ENCODE data around the gene TRAK1.

The TRAK1 gene

DNA sequence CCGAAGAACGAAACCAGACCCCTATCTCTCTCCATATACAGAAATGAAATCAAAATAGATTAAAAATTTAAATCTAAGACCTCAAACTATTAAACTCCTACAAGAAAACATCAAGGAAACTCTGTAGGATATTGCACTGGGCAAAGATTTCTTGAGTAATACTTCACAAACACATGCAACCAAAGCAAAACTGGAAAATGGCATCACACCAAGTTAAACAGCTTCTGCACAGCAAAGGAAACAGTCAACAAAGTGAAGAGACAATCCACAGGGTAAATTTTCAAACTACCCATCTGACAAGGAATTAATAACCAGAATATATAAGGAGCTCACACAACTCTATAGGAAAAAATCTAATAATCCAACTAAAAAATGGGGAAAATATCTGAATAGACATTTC lies 145.5 kb downstream of the TRAK1 start:
- DNase-seq (ENCODE audit: low spot score), result no peak
- in situ Hi-C loops (cut with MboI; ENCODE audit: low pct_unique_long_range_greater_than_20kb, low sequenced_read_pairs, unreplicated experiment), result loop anchor here (10.0 kb wide), 1 partner anchor 298 kb away; no protein-coding TSS in a partner anchor
- TF ChIP-seq, protein P1, sequence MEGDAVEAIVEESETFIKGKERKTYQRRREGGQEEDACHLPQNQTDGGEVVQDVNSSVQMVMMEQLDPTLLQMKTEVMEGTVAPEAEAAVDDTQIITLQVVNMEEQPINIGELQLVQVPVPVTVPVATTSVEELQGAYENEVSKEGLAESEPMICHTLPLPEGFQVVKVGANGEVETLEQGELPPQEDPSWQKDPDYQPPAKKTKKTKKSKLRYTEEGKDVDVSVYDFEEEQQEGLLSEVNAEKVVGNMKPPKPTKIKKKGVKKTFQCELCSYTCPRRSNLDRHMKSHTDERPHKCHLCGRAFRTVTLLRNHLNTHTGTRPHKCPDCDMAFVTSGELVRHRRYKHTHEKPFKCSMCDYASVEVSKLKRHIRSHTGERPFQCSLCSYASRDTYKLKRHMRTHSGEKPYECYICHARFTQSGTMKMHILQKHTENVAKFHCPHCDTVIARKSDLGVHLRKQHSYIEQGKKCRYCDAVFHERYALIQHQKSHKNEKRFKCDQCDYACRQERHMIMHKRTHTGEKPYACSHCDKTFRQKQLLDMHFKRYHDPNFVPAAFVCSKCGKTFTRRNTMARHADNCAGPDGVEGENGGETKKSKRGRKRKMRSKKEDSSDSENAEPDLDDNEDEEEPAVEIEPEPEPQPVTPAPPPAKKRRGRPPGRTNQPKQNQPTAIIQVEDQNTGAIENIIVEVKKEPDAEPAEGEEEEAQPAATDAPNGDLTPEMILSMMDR (IDR thresholded peaks at IDR 0.05; ENCODE audit: extremely low read depth, insufficient read depth, missing control alignments), result no peak

DNA sequence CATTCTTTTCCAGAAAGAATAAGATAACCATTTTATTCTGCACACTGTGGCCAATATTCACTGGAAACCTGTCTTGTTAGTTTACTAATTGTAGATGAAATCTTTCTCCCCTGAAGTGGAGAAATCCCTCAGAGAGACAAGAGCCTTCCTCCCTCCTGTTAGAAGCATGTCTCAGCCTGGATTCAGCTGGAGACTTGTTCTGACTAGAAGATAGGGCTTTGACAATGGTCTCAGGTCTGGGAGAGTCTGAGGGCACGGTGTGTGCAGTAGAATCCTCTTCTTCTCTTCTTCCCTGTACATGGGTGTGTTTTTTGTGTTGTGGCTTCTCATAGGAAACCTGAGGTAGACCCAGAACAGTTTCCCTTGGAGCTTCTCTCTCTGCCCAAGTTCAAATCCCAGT lies 154.9 kb downstream of the TRAK1 start:
- DNase-seq (ENCODE audit: low spot score), result no peak
- in situ Hi-C loops (cut with MboI; ENCODE audit: low pct_unique_long_range_greater_than_20kb, low sequenced_read_pairs, unreplicated experiment), result loop anchor here (5.0 kb wide), 1 partner anchor 196 kb away; no protein-coding TSS in a partner anchor
- TF ChIP-seq, protein P1 (IDR thresholded peaks at IDR 0.05; ENCODE audit: extremely low read depth, insufficient read depth, missing control alignments), result no peak

DNA sequence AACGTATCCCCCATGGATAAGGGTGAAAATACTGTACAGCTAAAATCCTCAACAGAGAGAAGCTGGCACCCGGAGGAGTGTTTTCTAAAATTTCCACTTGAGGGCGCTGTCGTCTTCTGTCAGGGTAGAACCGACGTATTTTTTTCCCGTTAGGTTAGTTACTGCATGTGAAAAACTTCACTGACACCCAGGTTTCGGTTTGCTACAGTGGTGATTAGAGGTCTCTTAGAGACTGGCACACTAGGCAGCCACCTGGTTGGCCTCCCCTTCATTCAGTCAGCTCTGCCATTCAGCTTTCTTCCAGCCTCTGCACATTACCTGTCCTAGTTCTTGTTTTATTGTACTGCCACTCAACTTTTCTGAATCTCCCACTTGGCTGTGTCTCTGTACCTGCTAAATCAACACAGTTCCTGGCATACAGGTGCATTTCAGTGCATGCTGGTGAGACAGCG lies 156.4 kb downstream of the TRAK1 start:
- peak; percentile 60 for DNase-seq (ENCODE audit: low spot score)
- in situ Hi-C loops (cut with MboI; ENCODE audit: low pct_unique_long_range_greater_than_20kb, low sequenced_read_pairs, unreplicated experiment), result loop anchor here (5.0 kb wide), 1 partner anchor 195 kb away; no protein-coding TSS in a partner anchor
- TF ChIP-seq, protein P1 (IDR thresholded peaks at IDR 0.05; ENCODE audit: extremely low read depth, insufficient read depth, missing control alignments), result peak; percentile 69

DNA sequence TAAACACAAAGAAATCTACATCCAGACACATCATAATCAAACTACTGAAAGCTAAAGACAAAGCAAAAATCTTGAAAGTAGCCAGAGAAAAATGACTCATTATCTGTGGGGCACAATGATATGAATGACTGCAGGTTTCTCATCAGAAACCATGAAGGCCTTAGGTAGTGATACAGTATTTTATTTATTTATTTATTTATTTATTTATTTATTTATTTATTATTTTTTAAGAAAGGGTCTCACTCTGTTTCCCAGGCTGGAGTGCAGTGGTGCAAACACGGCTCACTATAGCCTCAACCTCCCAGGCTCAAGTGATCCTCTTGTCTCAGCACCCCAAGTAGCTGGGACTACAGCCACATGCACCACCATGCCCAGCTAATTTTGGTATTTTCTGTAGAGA lies 159.6 kb downstream of the TRAK1 start:
- DNase-seq (ENCODE audit: low spot score), result no peak
- in situ Hi-C loops (cut with MboI; ENCODE audit: low pct_unique_long_range_greater_than_20kb, low sequenced_read_pairs, unreplicated experiment), result no loop called here
- TF ChIP-seq, protein P1 (IDR thresholded peaks at IDR 0.05; ENCODE audit: extremely low read depth, insufficient read depth, missing control alignments), result no peak

DNA sequence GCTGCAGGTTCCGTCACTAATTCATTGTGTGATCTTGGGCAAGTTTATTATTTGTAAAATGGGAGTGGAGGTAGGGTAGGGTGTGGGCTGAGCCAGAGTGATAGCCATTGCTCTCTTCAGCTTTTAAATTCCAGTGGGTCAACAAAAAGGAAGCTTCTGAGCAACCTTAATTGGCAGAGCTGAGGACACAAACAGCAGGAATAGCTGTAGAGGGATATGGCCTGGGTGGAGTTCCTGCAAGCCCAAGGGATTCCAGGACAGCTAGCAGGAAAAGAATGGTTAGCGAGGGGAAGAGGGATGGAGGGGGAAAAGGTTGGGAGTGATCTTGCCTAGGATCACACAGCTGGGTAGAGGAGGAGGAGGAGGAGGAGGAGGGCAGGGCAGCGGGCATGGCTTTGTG lies 163.4 kb downstream of the TRAK1 start:
- no peak for DNase-seq (ENCODE audit: low spot score)
- in situ Hi-C loops (cut with MboI; ENCODE audit: low pct_unique_long_range_greater_than_20kb, low sequenced_read_pairs, unreplicated experiment), result no loop called here

DNA sequence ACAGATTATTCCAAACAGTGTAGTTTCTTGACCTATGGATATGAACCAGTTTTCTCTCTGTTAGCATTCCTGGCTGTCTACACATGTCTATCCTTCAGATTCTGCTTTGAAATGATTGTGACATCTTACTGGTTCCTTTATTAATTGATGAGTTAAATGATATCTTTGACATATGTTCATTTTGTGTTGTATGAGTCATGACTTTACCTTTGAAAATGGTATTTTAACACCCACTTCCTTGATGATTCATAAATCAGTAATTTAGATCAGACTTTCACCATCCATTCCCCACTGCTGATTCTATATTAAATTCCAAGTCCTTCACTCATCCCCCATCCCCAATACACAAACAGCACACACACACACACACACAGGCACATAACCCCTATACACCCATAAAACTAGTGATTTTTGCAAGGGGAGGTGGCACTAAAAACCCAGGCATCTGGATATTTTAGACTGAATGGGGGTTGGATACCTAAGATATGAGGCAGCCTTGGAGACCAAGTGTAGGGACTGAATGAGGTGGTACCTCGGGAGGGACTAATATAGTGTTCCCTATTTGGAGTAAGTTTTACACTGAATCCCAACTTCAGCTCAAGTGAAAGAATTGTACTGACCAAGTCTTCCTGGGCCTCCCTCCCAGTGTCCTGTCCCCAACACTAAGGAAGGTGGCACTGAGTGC lies 165.1 kb downstream of the TRAK1 start:
- DNase-seq (ENCODE audit: low spot score), result no peak
- TF ChIP-seq, protein P1 (IDR thresholded peaks at IDR 0.05; ENCODE audit: extremely low read depth, insufficient read depth, missing control alignments), result no peak
- in situ Hi-C loops (cut with MboI; ENCODE audit: low pct_unique_long_range_greater_than_20kb, low sequenced_read_pairs, unreplicated experiment), result no loop called here

More for the DNA sequence above, 163.4 kb downstream of the TRAK1 start:
- TF ChIP-seq, protein P1 (IDR thresholded peaks at IDR 0.05; ENCODE audit: extremely low read depth, insufficient read depth, missing control alignments), result no peak
